NCI-H2196 treated with DMSO at 0.1 percent for 48 hours (cell line): ENCODE data around the gene GRIA3.

Source experiments
- DNase-seq: peaks from one replicate; lab custom pipeline; 2025; ENCODE audit not compliant: unreplicated experiment; lab: John Stamatoyannopoulos, UW

The GRIA3 gene

GRCh38 chrX:123184219-123184865 is at the start of gene GRIA3:
GRIA3 (plus strand) TSS chrX:123184278; CDS start chrX:123184536, 258 bp downstream.
- no peak for DNase-seq

GRCh38 chrX:123138473-123138872 is 45.6 kb upstream of the GRIA3 start:
- DNase-seq = no peak

GRCh38 chrX:123140454-123140853 is 43.6 kb upstream of the GRIA3 start:
- no peak for DNase-seq

GRCh38 chrX:123140904-123141303 is 43.2 kb upstream of the GRIA3 start:
- no peak for DNase-seq

- no peak for DNase-seq
These were observed 30.2 kb upstream of the GRIA3 start for GRCh38 chrX:123153846-123154335.

- no peak for DNase-seq
These were observed 28.8 kb upstream of the GRIA3 start for GRCh38 chrX:123155327-123155726.

- DNase-seq = no peak
These were observed 26.5 kb upstream of the GRIA3 start for GRCh38 chrX:123157586-123157985.

- no peak for DNase-seq
These were observed 24.7 kb upstream of the GRIA3 start for GRCh38 chrX:123159403-123159802.

GRCh38 chrX:123167621-123168020 is 16.5 kb upstream of the GRIA3 start:
- DNase-seq = no peak

- no peak for DNase-seq
These were observed 14.7 kb upstream of the GRIA3 start for GRCh38 chrX:123169247-123169901.

GRCh38 chrX:123170546-123170945 is 13.5 kb upstream of the GRIA3 start:
- DNase-seq = no peak

GRCh38 chrX:123171781-123172180 is 12.3 kb upstream of the GRIA3 start:
- DNase-seq = no peak

- DNase-seq = no peak
These were observed 11.2 kb upstream of the GRIA3 start for GRCh38 chrX:123172869-123173268.

GRCh38 chrX:123173833-123174232 is 10.2 kb upstream of the GRIA3 start:
- no peak for DNase-seq

GRCh38 chrX:123175366-123176122 is 8.5 kb upstream of the GRIA3 start:
- no peak for DNase-seq

- DNase-seq = no peak
These were observed 2.7 kb upstream of the GRIA3 start for GRCh38 chrX:123181233-123181914.

GRCh38 chrX:123184866-123185276 is 793 bp downstream of the GRIA3 start:
- no peak for DNase-seq

GRCh38 chrX:123185721-123186120 is 1.6 kb downstream of the GRIA3 start:
- no peak for DNase-seq

- no peak for DNase-seq
These were observed 2.7 kb downstream of the GRIA3 start for GRCh38 chrX:123186801-123187200.

GRCh38 chrX:123188081-123188480 is 4.0 kb downstream of the GRIA3 start:
- no peak for DNase-seq

GRCh38 chrX:123189338-123189737 is 5.3 kb downstream of the GRIA3 start:
- DNase-seq = no peak
